Measurements from ENCODE around the gene HOXB7.

HOXB7 gene

GRCh38 chr17:48594538-48595277 lies 16.1 kb downstream of the HOXB7 start:
- no peak for DNase-seq (ENCODE audit: low spot score)

GRCh38 chr17:48593840-48594537 lies 16.8 kb downstream of the HOXB7 start:
- DNase-seq (ENCODE audit: low spot score), result peak; percentile 80

- no peak for DNase-seq (ENCODE audit: low spot score)
Measured at GRCh38 chr17:48593126-48593829, 17.5 kb downstream of the HOXB7 start, which contains the start of gene HOXB5. TSS of gene HOXB5 (minus strand) at chr17:48593779. CDS start at chr17:48593682, 97 bp downstream.

- DNase-seq (ENCODE audit: low spot score), result no peak
Measured at GRCh38 chr17:48592577-48592976, 18.2 kb downstream of the HOXB7 start.

- no peak for DNase-seq (ENCODE audit: low spot score)
Measured at GRCh38 chr17:48592057-48592514, 18.7 kb downstream of the HOXB7 start.

- no peak for DNase-seq (ENCODE audit: low spot score)
Measured at GRCh38 chr17:48591255-48592056, 19.4 kb downstream of the HOXB7 start.

- no peak for DNase-seq (ENCODE audit: low spot score)
Measured at GRCh38 chr17:48590607-48591161, 20.1 kb downstream of the HOXB7 start.

GRCh38 chr17:48589831-48590606 lies 20.8 kb downstream of the HOXB7 start, which contains the start of gene HOXB3:
TSS of gene HOXB3 (minus strand) at chr17:48590241. CDS start at chr17:48552474, 37,767 bp downstream.
- DNase-seq (ENCODE audit: low spot score), result no peak

GRCh38 chr17:48589060-48589830 lies 21.6 kb downstream of the HOXB7 start:
- DNase-seq (ENCODE audit: low spot score), result no peak

- no peak for DNase-seq (ENCODE audit: low spot score)
Measured at GRCh38 chr17:48588528-48588927, 22.3 kb downstream of the HOXB7 start.

GRCh38 chr17:48588074-48588415 lies 22.8 kb downstream of the HOXB7 start:
- no peak for DNase-seq (ENCODE audit: low spot score)

GRCh38 chr17:48587276-48588073 lies 23.3 kb downstream of the HOXB7 start:
- DNase-seq (ENCODE audit: low spot score), result no peak

- no peak for DNase-seq (ENCODE audit: low spot score)
Measured at GRCh38 chr17:48586355-48587258, 24.2 kb downstream of the HOXB7 start.

- no peak for DNase-seq (ENCODE audit: low spot score)
Measured at GRCh38 chr17:48584223-48584741, 26.5 kb downstream of the HOXB7 start.

- no peak for DNase-seq (ENCODE audit: low spot score)
Measured at GRCh38 chr17:48583708-48584222, 27.1 kb downstream of the HOXB7 start.

GRCh38 chr17:48582750-48583069 lies 28.1 kb downstream of the HOXB7 start:
- no peak for DNase-seq (ENCODE audit: low spot score)

- DNase-seq (ENCODE audit: low spot score), result no peak
Measured at GRCh38 chr17:48579760-48580554, 30.9 kb downstream of the HOXB7 start.
